ENCODE measurements around the gene ABTB1.

DNA sequence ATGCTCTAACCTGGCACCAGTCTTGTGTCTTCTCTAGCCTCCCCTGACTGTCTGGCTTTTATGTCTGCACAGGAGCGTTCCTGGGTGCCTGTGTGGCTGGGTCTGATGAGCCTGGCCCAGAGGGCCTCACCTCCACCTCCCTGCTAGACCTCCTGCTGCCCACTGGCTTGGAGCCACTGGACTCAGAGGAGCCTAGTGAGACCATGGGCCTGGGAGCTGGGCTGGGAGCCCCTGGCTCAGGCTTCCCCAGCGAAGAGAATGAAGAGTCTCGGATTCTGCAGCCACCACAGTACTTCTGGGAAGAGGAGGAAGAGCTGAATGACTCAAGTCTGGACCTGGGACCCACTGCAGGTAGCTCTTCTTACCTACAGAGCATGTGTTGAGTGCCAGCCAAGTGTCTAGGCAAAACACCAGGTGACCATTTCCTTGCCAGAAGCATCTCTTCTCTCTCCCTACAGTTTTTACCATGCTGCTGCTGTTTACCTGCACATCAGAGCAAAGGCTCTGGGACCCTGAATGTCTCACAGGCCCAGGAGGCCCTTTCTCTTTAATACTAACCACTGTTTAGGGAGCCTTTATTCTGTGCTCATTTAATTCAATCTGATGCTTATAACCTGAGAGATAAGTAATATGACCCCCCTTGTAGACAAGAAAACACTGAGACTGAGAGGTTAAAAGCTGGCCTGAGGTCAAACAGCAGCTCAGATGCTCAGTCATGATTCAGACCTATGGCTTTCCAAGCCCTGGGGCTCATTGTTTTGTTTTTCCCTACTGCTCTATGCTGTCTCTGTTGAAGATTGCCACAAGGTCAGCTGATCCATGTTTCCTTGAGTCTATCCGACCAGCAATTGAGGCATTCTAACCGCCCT lies 33.3 kb upstream of the ABTB1 start:
- TF ChIP-seq POLR2A (IDR thresholded peaks at IDR 0.05; ENCODE audit: low read depth, low read length) (no peak), POLR2AphosphoS5 (IDR thresholded peaks at IDR 0.05; ENCODE audit: low read depth, low read length) (no peak), TAF1 (IDR thresholded peaks at IDR 0.05; ENCODE audit: borderline replicate concordance, low read depth, low read length) (no peak)
